HG02610 (cell line): ENCODE data around the gene PRKCZ.

Experiments
- ATAC-seq: cut with Tn5 transposase; IDR thresholded peaks from one replicate; pipeline ENCODE4 v1.9.1; 2021; ENCODE audit warnings: mild to moderate bottlenecking, moderate library complexity; ENCODE audit not compliant: unreplicated experiment

The PRKCZ gene

GRCh38 chr1:2098839-2099785, 48.9 kb downstream of the PRKCZ start:
- no peak for ATAC-seq

GRCh38 chr1:2099886-2100779, 49.9 kb downstream of the PRKCZ start:
- no peak for ATAC-seq

GRCh38 chr1:2100780-2101108, 50.5 kb downstream of the PRKCZ start:
- ATAC-seq: no peak

GRCh38 chr1:2101531-2101930, 51.3 kb downstream of the PRKCZ start:
- ATAC-seq: no peak

GRCh38 chr1:2101946-2102345, 51.7 kb downstream of the PRKCZ start:
- no peak for ATAC-seq

- ATAC-seq: no peak
These were observed 52.5 kb downstream of the PRKCZ start for GRCh38 chr1:2102753-2103152.

- ATAC-seq: no peak
These were observed 53.2 kb downstream of the PRKCZ start for GRCh38 chr1:2103266-2103900.

GRCh38 chr1:2103901-2104590, 53.8 kb downstream of the PRKCZ start:
- no peak for ATAC-seq

- ATAC-seq: no peak
These were observed 54.6 kb downstream of the PRKCZ start for GRCh38 chr1:2104621-2105427.

GRCh38 chr1:2105781-2106524, 55.7 kb downstream of the PRKCZ start:
- no peak for ATAC-seq

- no peak for ATAC-seq
These were observed 56.6 kb downstream of the PRKCZ start for GRCh38 chr1:2106659-2107405.

- ATAC-seq: no peak
These were observed 57.5 kb downstream of the PRKCZ start for GRCh38 chr1:2107586-2108212.

GRCh38 chr1:2108213-2108876, 58.1 kb downstream of the PRKCZ start:
- no peak for ATAC-seq

GRCh38 chr1:2108877-2109580, 58.8 kb downstream of the PRKCZ start:
- ATAC-seq: no peak

GRCh38 chr1:2109581-2110021, 59.4 kb downstream of the PRKCZ start:
- ATAC-seq: no peak

- no peak for ATAC-seq
These were observed 60.1 kb downstream of the PRKCZ start for GRCh38 chr1:2110191-2110737.
